HCT116 (cell line): ENCODE results near the gene SVEP1. TPM values are rescaled to one million over a fixed set of nuclear protein-coding genes. Genes with fewer than 3 reads are reported as not detected.
"Not testable (repeated sequence)": the region's sequence is repeated elsewhere in the genome, so short reads cannot be mapped to it uniquely, and the experiment has no call there.

Experiments
- ATAC-seq: fragments of 200-7000 bp; cut with Tn5 transposase; 2 replicates; pipeline ENCODE4 v1.9.1; 2020; ENCODE audit warnings: mild to moderate bottlenecking, moderate library complexity
- BruUV-seq: library from RNA; stranded (reverse); fragments of 400-500 nt; replicated peaks from 2 replicates; lab custom pipeline; 2021; lab: Mats Ljungman, UMichigan
- CTCF ChIA-PET: fragments of 300-600 bp; sonication (Branson Sonifier 250); formaldehyde crosslinking; loops from one replicate; lab custom pipeline; 2021; ENCODE audit warnings: antibody characterized with exemption; lab: Charles Lee
- POLR2A ChIA-PET: fragments of 300-600, 350-600 bp; sonication (Branson Sonifier 250); formaldehyde crosslinking; loops from one replicate; lab custom pipeline; 2021; ENCODE audit warnings: antibody characterized with exemption; lab: Charles Lee
- RAD21 ChIA-PET, 2 experiments: fragments of 300-600 bp; sonication (Branson Sonifier 250); formaldehyde crosslinking; loops; one replicate each; lab custom pipeline; 2023; ENCODE audit warnings: low total read pairs in 2 of 2; ENCODE audit not compliant: uncharacterized antibody in 2 of 2, unreplicated experiment in 2 of 2, low non-redundant PET in 1 of 2; lab: Charles Lee
- DNase-seq: peaks from one replicate; pipeline ENCODE4 v3.0.0-alpha.2; 2010; ENCODE audit warnings: low read depth, low spot score
- H2AFZ ChIP-seq: fragments of 200-600 bp; shearing (Covaris generic), sonication (generic); 2 replicates; pipeline ENCODE4 v1.6.1; 2017; ENCODE audit warnings: low read depth, mixed run types, mixed read lengths, antibody characterized with exemption, low read length; ENCODE audit not compliant: poor library complexity, severe bottlenecking
- H3K27ac ChIP-seq: 2 replicates; pipeline ENCODE4 v1.5.1; 2012; ENCODE audit warnings: low read depth, low read length
- H3K27me3 ChIP-seq: fragments of 200-600 bp; sonication (generic); 2 replicates; pipeline ENCODE4 v1.6.1; 2016; ENCODE audit warnings: mixed run types, low read length, mixed read lengths; ENCODE audit not compliant: insufficient read depth
- H3K36me3 ChIP-seq, 2 experiments: fragments of 200-500 bp in 1 of 2; fragments of 200-600 bp in 1 of 2; sonication (Bioruptor generic) in 1 of 2; sonication (generic) in 1 of 2; 2 replicates each; pipeline versions ENCODE4 v1.5.1 to v1.6.1; 2014 to 2016; ENCODE audit warnings: low read length in 2 of 2, inconsistent platforms in 1 of 2, mixed read lengths in 1 of 2, mixed run types in 1 of 2; ENCODE audit not compliant: insufficient read depth in 2 of 2, control insufficient read depth in 1 of 2
- H3K4me1 ChIP-seq, 2 experiments: fragments of 200-600 bp in 1 of 2; sonication (generic) in 1 of 2; 2 replicates each; pipeline versions ENCODE4 v1.5.1 to v1.6.1; 2012 to 2017; ENCODE audit warnings: low read length in 2 of 2, inconsistent platforms in 1 of 2, mild to moderate bottlenecking in 1 of 2, mixed read lengths in 1 of 2, mixed run types in 1 of 2, moderate library complexity in 1 of 2; ENCODE audit not compliant: insufficient read depth in 2 of 2, control insufficient read depth in 1 of 2
- H3K4me2 ChIP-seq: fragments of 200-600 bp; sonication (generic); 2 replicates; pipeline ENCODE4 v1.6.1; 2017; ENCODE audit warnings: mixed run types, low read length, mixed read lengths
- H3K4me3 ChIP-seq, 2 experiments: fragments of 200-600 bp in 1 of 2; sonication (generic) in 1 of 2; replicated peaks in 1 of 2; 2 replicates each; pipeline ENCODE4 v1.5.1; 2011 to 2016; ENCODE audit warnings: low read length in 2 of 2, control low read depth in 1 of 2, low read depth in 1 of 2, mild to moderate bottlenecking in 1 of 2, mixed read lengths in 1 of 2, mixed run types in 1 of 2
- H3K79me2 ChIP-seq: fragments of 200-600 bp; sonication (generic); 2 replicates; pipeline ENCODE4 v1.6.1; 2017; ENCODE audit warnings: mild to moderate bottlenecking, mixed run types, low read length, moderate library complexity, mixed read lengths; ENCODE audit not compliant: insufficient read depth
- H3K9ac ChIP-seq: fragments of 200-600 bp; sonication (generic); 2 replicates; pipeline ENCODE4 v1.6.1; 2016; ENCODE audit warnings: low read length, mixed read lengths
- H3K9me2 ChIP-seq: fragments of 200-600 bp; sonication (generic), shearing (Covaris generic); 2 replicates; pipeline ENCODE4 v1.6.1; 2017; ENCODE audit warnings: mixed run types, mild to moderate bottlenecking, moderate library complexity; ENCODE audit not compliant: insufficient read depth
- H3K9me3 ChIP-seq, 2 experiments: fragments of 200-500 bp in 1 of 2; fragments of 200-600 bp in 1 of 2; sonication (Bioruptor generic) in 1 of 2; sonication (generic) in 1 of 2; 2 replicates each; pipeline ENCODE4 v1.6.1; 2014 to 2017; ENCODE audit warnings: low read length in 2 of 2, mixed read lengths in 2 of 2, inconsistent platforms in 1 of 2, low read depth in 1 of 2, mild to moderate bottlenecking in 1 of 2, mixed run types in 1 of 2, moderate library complexity in 1 of 2; ENCODE audit not compliant: control insufficient read depth in 1 of 2, insufficient read depth in 1 of 2
- H4K20me1 ChIP-seq: fragments of 200-600 bp; sonication (generic), shearing (Covaris generic); 2 replicates; pipeline ENCODE4 v1.6.1; 2017; ENCODE audit warnings: mixed run types, mild to moderate bottlenecking, moderate library complexity; ENCODE audit not compliant: insufficient read depth
- ATF3 ChIP-seq: IDR thresholded peaks from 2 replicates; pipeline ENCODE4 v1.6.1; 2012
- EGR1 ChIP-seq: IDR thresholded peaks from 2 replicates; pipeline ENCODE4 v1.6.1; 2012; ENCODE audit warnings: low read depth
- EZH2phosphoT487 ChIP-seq: fragments of 200-600 bp; IDR thresholded peaks from 2 replicates; pipeline ENCODE4 v1.6.1; 2018; ENCODE audit warnings: antibody characterized with exemption, borderline replicate concordance
- POLR2A ChIP-seq: IDR thresholded peaks from 2 replicates; pipeline ENCODE4 v1.7.0; 2011; ENCODE audit warnings: borderline replicate concordance; ENCODE audit not compliant: insufficient read depth, insufficient read length; ENCODE audit errors: extremely low read depth
- SIN3A ChIP-seq: IDR thresholded peaks from 2 replicates; pipeline ENCODE4 v1.6.1; 2012; ENCODE audit warnings: low read depth
- ZBTB33 ChIP-seq: IDR thresholded peaks from 2 replicates; pipeline ENCODE4 v1.6.1; 2011; ENCODE audit warnings: mild to moderate bottlenecking, low read length, moderate library complexity; ENCODE audit not compliant: insufficient replicate concordance; ENCODE audit errors: extremely low read depth
- intact Hi-C: fragments of 100-400 bp; cut with micrococcal nuclease; formaldehyde crosslinking; loops from 2 replicates; pipeline ENCODE4 v1.10.0; 2022
- total RNA-seq: library from RNA; stranded (reverse); gene quantifications from one replicate; pipeline ENCODE4 v1.2.1, GENCODE V29; 2021; ENCODE audit not compliant: unreplicated experiment

The SVEP1 gene
- total RNA-seq, 1 experiment from 2014 or later, result 0.15 TPM

GRCh38 chr9:110399983-110400382 lies 179.6 kb downstream of the SVEP1 start:
- ChIA-PET CTCF (no interaction called here), RAD21 (no interaction called here), POLR2A (no interaction called here)
- Histone ChIP-seq H3K79me2 (no peaks in the 10 kb centered on the region), H3K9ac (no peak overlapping the region), H4K20me1 (no peaks in the 10 kb centered on the region), H3K36me3 (no peaks in the 10 kb centered on the region), H3K27me3 (no peaks in the 10 kb centered on the region), H3K27ac (no peak overlapping the region), H3K9me3 (no peaks in the 10 kb centered on the region), H2AFZ (no peak overlapping the region), H3K4me1 (no peaks in the 10 kb centered on the region), H3K4me3 (no peak overlapping the region), H3K4me2 (no peak overlapping the region)
- BruUV-seq, result no TSS peak
- intact Hi-C loops, result no loop called here
- ATAC-seq (no peak), DNase-seq (no peak)
- TF ChIP-seq ATF3, result no peak
- TF ChIP-seq, all 23 proteins: peak for 0
- no peaks in the 10 kb centered on the region for H3K9me2 ChIP-seq

- H3K9me3 ChIP-seq, RAD21 ChIA-PET, H3K9ac ChIP-seq, intact Hi-C loops, H3K79me2 ChIP-seq, H3K27ac ChIP-seq, H3K36me3 ChIP-seq, H3K9me2 ChIP-seq, ATAC-seq, H3K27me3 ChIP-seq, BruUV-seq, DNase-seq, H4K20me1 ChIP-seq, H3K4me3 ChIP-seq, H3K4me1 ChIP-seq, CTCF ChIA-PET, H3K4me2 ChIP-seq, POLR2A ChIA-PET, H2AFZ ChIP-seq: not testable (repeated sequence)
Measured at GRCh38 chr9:110398992-110399391, 180.5 kb downstream of the SVEP1 start.

- intact Hi-C loops, result no loop called here
- no peaks in the 10 kb centered on the region for H3K4me1 ChIP-seq
- ChIA-PET RAD21 (no interaction called here), CTCF (no interaction called here), POLR2A (no interaction called here)
- H3K9ac ChIP-seq, result no peak overlapping the region
- no peaks in the 10 kb centered on the region for H3K79me2 ChIP-seq
- H2AFZ ChIP-seq, result no peak overlapping the region
- no peaks in the 10 kb centered on the region for H3K9me2 ChIP-seq
- no peak overlapping the region for H3K4me2 ChIP-seq
- H3K36me3 ChIP-seq, result no peaks in the 10 kb centered on the region
- BruUV-seq, result no TSS peak
- DNase-seq (no peak), ATAC-seq (no peak)
- no peaks in the 10 kb centered on the region for H3K9me3 ChIP-seq
- H4K20me1 ChIP-seq, result no peaks in the 10 kb centered on the region
- no peaks in the 10 kb centered on the region for H3K27me3 ChIP-seq
- H3K27ac ChIP-seq, result no peak overlapping the region
- H3K4me3 ChIP-seq, result no peak overlapping the region
- TF ChIP-seq POLR2A (no peak), EZH2phosphoT487 (no peak), ZBTB33 (no peak), EGR1 (no peak), SIN3A (no peak)
Measured at GRCh38 chr9:110391826-110392485, 187.6 kb downstream of the SVEP1 start.
